SK-N-SH treated with all-trans-retinoic acid at 6 μM for 48 hours (cell line): ENCODE measurements around the gene N4BP2L1.

ENCODE experiments used
- ARNTL ChIP-seq: fragments of 450-650 bp; formaldehyde crosslinking; IDR thresholded peaks from 2 replicates; pipeline ENCODE4 v1.5.0; 2020; ENCODE audit warnings: low read depth, mild to moderate bottlenecking, moderate library complexity, borderline replicate concordance
- BACH2 ChIP-seq: fragments of 250-450 bp; sonication (Bioruptor Pico); IDR thresholded peaks from 2 replicates; pipeline ENCODE4 v1.9.0; 2021; ENCODE audit warnings: mild to moderate bottlenecking, borderline replicate concordance
- ESRRG ChIP-seq: fragments of 250-450 bp; sonication (Bioruptor Pico); IDR thresholded peaks from 2 replicates; pipeline ENCODE4 v1.6.1; 2021; ENCODE audit warnings: mild to moderate bottlenecking
- GLIS3 ChIP-seq: fragments of 250-450 bp; sonication (Bioruptor Pico); IDR thresholded peaks from 2 replicates; pipeline ENCODE4 v1.5.0; 2020; ENCODE audit warnings: mild to moderate bottlenecking, moderate library complexity
- ISL1 ChIP-seq: fragments of 250-450 bp; sonication (Bioruptor Pico); IDR thresholded peaks from 2 replicates; pipeline ENCODE4 v2.1.2; 2022; ENCODE audit warnings: mild to moderate bottlenecking, moderate library complexity
- RARB ChIP-seq: fragments of 250-450 bp; sonication (Bioruptor Pico); IDR thresholded peaks from 2 replicates; pipeline ENCODE4 v1.8.0; 2021; ENCODE audit warnings: mild to moderate bottlenecking, moderate library complexity

- TF ChIP-seq ARNTL (CRISPR knock-in tag) (no peak), RARB (CRISPR knock-in tag) (no peak), BACH2 (CRISPR knock-in tag) (no peak), ISL1 (CRISPR knock-in tag) (no peak), ESRRG (no peak), GLIS3 (no peak)
These were observed 40.7 kb upstream of the N4BP2L1 start for GRCh38 chr13:32468502-32469142.
